Effector CD4-positive, alpha-beta T cell (primary cell): ENCODE data around the gene SPATS2.
"Not testable (repeated sequence)": the region's sequence is repeated elsewhere in the genome, so short reads cannot be mapped to it uniquely, and the experiment has no call there.

Experiments
- DNase-seq: peaks from one replicate; pipeline ENCODE4 v3.0.0-alpha.2; 2020

The SPATS2 gene

DNA sequence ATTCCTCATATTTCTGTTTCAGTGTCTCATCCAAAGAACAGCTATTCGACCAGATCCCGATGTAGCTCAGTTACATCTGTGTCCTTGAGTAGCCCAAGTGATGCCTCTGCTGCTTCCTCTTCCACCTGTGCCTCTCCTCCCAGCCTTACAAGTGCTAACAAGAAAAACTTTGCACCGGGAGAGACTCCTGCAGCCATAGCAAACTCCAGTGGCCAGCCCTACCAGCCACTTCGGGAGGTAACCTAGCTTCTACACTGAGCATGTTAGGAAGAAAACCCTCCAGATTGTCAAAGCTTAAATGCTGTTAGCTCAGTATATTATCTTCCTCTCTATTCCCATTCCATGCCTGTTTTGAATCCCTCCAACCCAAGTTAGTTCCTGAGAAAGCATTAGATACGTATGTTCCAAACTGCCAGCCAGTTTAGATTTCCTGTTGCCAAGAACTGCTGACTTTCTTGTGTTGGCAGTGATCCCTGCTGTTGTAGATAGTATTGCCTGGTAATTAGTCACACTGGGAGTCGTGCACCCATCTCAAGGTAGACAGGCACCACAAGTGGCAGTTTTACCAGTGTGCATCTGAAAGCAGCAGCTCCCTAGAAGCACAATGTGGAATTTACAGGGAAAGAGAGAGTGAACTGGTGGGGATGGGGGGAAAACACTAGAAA is 157.5 kb downstream of the SPATS2 start:
- DNase-seq: no peak

DNA sequence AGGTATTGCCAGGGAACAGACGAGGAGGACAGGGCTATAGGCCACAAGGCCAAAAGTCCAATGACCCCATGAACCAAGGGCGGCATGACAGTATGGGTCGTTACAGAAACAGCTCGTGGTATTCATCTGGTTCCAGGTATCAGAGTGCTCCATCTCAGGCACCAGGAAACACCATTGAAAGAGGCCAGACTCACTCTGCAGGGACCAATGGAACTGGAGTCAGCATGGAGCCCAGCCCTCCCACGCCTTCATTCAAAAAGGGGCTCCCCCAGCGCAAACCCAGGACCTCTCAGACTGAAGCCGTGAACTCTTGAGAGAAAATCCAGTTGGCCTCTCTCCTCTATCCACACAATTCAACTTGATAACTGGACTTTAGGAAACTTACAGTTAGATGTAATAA is 158.7 kb downstream of the SPATS2 start:
- DNase-seq: no peak

DNA sequence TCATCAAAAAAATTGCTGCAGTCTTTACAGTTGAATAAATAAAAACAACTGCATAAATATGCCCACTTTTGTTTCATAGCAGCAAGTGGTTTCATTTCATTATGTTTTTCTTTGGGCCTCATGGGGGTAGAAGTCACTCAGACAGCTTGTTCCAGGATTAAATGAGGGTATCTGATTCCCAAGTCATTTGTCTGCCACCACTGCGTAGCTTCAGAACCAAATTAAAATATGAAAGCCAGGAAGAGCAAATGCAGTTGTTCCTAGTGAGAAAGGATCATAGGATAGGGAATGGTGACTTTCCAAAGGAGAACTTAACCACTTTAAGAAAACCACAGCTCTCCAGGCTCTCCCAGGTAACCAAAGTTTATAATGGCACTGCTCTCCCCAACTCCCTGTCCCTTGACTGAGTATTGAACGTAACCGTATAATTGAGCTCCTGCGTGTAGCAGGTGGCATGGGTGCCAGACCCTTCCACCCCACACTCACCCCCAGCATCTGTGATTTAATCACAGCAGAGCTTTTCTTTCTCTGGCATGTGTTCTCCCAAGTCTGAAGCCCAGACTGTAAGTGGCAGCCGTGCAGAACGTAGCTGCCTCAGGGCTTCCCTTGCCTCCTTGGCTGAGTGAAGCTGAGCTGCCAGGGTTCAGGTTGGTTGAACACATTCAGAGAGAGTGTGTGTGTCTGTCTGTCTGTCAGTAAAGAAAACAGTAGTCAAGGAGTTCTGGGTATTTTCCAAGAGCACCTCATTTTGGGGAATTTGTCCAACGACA is 160.3 kb downstream of the SPATS2 start:
- no peak for DNase-seq

DNA sequence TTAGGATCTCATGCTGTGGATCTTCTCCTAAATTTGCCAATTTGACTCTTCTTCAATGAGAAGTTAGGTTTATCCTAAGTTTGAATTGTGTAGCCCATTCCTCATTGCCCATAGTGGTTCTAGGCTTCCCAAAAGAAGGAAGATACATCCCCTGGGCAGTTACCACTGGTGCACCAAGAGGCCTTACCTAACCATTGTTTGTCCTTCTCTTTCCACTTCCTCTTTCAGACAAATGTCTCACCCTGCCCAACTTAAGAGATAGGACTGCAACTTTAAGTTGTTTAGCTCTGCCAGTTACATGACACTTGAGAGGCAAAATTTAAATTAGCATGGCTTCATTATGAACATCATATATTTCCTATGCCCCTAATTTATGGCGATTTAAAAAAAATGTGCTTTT is 162.2 kb downstream of the SPATS2 start:
- no peak for DNase-seq

DNA sequence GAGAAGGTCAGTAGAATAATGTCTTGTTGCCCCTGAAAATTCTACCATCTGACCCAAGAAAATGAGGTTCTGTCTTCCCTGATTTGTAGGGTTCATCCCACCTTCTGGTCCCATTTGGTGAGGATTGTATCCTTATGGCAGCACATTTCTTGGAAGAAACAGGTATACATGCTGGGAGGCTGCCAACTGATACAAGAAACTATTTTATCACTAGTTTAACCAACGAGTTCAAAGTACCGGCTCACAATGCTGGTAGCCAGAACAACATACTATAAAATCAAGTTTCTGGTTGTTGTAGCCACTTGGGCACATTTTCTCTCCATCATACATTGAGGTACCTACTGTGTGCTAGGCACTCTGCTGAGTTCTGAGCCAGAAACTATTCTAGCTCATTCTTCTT is 164.5 kb downstream of the SPATS2 start:
- DNase-seq: no peak

DNA sequence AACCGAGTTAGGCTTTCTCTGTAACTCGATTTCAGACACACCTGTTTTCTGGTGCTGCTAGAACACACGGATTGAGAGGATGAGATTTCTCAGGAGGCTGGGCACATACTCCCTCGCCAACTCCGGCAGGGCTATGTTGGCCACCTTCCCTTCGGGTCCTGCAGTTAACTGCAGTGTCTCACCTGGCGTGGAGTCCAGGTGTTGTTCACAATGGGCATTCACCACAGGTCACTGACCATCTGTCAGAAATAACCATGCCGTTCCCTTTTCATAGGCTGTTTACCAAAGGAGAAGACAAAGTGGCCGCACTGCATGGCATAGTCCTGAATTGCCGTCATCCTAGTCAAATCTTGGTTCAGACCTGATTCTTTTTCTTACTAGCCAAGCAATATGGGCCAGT is 166.1 kb downstream of the SPATS2 start:
- DNase-seq: no peak

DNA sequence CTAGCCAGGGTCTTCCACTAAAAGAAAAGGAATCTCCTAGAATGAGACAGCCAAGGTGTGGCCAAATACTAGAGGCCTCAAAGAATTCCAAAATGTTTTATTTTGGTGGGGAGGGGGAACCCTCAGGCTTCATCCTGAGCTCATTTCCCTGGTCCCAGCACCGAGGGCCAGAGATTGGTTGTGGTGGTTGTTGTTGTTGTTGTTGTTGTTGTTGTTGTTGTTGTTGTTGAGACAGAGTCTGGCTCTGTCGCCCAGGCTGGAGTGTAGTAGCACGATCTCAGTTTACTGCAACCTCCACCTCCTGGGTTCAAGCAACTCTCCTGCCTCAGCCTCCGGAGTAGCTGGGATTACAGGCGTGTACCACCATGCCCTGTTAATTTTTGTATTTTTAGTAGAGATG is 166.9 kb downstream of the SPATS2 start:
- not testable (repeated sequence) for DNase-seq

DNA sequence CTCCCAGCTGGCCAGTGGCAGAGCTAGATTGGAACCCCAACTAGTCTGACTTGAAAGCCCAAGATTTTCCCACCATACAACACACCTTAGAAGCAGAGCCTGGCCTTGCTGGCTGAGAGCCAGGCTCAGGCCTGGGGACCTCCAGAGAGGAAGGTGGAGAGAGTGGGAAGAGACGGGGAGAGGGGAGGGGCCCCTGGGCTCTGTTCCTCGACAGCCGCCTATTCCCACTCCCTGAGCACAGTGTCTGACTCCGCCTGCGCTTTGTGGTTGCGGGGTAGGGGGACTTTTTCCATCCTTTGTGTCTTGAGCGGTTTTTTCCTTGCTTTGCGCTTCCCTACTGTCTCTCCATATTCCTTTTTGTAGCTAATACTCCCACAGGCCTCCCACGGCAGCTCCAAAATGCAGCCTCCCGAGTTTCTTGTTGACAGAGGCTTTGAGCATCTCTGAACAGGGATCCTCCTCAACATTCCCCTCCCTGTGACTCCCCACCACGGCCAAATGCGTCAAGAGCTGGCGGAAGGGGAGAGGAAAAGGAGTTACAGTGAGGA is 167.5 kb downstream of the SPATS2 start:
- DNase-seq: no peak

DNA sequence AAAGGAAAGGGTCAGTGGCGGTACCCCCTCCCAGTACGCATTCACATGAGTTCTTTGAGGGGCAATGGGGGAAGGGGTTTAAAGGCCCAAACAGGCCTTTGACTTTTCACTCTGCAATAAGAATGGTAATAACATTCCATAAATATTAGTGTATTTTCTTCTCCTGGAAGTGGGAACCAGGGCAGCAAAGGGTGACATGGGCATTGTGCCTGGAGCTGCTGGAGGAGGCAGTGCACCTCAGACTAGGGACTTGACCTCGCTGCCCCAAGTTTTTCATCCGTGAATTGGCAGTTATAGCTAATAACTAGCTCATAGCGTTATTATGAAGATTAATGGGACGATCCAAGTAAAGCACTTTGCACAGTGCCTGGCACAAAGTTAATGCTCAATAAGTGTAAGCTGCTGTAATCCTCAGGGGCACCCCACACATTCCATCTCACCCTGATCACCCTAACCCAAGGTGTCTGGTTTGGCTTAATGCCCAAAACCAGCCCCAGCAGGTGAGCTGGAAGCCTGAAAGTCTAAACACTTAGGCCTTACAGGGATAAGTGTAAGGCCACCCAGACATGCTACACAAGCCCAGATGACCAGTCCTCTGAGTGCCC is 168.8 kb downstream of the SPATS2 start:
- DNase-seq: no peak

DNA sequence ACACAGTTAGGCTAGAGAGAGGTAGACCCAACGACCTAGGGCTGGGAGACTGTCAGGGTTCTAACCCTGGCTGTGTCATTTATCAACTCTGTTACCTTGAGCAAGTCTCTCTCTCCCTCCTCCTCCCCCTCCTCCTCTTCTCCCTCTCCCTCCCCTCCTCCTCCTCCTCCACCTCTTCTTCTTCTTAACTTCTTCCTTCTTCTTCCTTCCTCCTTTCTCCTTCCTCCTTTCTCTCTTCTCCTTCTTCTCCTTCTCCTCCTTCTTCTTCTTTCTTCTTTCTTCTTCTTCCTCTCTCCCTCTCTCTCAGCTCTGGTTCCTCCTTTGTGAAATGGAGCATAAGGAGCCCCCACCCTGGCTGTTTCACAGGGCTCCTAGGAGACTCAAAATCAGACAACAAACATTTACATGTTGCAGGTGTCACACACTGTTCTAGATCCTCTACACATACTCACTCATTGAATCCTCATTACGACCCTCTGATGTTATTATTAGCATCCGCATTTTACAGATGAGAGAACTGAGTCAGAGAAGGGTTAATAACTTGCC is 169.3 kb downstream of the SPATS2 start:
- DNase-seq: no peak

DNA sequence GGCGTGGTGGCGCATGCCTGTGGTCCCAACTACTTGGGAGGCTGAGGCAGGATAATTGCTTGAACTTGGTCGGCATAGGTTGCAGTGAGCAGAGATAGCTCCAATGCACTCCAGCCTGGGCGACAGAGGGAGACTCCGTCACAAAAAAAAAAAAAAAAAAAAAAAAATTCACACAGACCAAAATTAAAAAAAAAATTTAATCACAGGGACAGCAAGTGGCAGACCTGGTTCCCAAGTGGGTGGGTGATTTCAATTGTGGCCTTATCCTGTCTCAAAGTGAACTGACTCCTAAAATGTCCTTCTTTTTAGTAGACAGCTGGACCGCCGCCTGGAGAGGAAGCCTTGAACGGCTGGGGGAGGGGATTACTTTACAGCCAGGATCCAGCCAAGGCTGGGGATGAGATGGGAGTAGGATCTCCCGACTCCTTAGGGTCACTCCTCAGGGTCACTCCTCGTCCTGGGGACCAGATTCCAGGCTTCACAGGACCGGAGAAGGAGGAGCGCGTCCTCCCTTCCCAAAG is 170.0 kb downstream of the SPATS2 start:
- DNase-seq: no peak

DNA sequence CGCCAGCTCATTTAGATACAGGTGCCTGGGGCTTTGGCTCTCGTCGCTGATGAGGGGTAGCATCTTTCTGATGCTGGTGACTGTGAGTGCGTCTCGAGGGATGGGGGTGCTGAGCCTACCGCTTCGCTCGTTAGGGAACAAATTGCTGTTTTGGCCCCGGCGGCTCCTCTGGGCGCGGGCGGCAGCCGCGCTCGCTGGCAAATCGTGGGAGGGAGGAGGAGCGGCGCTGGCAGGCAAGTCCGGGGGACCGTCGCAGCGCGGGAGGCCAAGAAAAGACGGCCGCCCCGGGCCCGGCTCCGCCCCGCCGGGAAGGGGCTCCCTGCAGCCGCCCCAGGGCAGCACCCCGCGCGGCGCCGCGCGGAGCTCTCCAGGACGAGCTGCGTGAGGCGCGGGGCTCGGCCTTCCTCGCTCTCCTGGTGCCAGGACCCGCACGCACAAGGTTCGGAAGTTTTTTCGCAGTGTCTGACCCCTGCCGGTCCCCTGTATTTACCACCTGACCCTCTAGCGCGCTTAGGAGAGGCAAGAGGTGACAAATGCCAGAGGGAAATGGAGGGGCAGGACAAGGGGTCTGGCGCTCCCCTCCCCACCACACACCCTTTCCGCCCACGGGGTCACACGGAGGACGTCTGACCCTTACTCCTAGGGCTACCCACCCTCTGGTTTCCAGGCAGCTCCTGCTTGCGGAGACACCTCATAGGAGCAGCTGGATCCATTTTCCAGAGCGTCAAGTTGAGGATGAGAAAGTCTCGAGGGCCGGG is 170.7 kb downstream of the SPATS2 start:
- no peak for DNase-seq

DNA sequence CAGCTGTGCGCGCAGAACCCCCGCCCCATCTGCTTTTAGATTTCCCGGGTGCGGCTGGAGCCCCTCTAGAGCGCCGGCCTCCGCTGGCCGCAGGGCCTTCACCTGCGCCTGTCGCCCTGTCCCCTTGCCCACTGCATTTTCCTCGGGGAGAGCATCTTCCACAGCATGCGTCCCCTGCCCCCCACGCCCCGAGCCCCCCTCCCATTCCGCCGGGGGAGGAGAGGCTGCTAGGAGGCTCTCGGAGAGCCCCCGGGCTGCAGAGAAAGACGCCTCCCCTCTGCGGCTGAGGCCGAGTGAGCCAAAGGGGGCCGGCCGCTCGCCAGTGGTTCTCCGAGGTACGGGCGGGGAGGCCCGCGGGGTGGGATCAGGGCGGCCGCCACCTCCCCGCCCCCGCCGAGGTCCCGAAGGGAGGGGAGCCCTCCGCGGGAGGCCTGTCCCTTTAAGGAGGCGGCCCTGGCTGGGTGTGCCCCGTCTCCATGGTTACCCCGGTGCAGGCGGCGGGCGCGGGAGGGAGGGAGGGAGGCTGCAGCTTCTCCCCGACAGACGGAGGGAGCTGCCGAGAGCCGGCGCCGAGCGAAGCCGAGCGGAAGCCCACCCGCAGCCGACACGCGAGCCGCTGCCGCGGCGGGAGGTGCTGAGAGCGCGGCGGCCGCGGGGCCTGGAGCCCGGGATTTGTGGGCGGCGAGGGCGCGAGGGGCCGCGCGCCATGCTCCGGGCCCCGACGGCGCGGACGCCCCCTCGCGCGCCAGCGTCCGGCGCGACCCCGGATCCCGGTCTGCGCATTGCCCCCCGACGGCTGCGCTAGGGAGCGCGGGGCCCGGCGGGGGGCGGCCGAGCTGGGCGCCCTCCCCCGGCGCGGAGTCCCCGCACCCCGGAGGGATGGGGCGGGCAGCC is 171.5 kb downstream of the SPATS2 start, which contains the start of gene KCNH3:
TSS of gene KCNH3 (plus strand) at position 521 of the 894 bp plus-strand sequence. CDS start 387 bp downstream, outside the sequence.
- DNase-seq: peak; percentile 87

DNA sequence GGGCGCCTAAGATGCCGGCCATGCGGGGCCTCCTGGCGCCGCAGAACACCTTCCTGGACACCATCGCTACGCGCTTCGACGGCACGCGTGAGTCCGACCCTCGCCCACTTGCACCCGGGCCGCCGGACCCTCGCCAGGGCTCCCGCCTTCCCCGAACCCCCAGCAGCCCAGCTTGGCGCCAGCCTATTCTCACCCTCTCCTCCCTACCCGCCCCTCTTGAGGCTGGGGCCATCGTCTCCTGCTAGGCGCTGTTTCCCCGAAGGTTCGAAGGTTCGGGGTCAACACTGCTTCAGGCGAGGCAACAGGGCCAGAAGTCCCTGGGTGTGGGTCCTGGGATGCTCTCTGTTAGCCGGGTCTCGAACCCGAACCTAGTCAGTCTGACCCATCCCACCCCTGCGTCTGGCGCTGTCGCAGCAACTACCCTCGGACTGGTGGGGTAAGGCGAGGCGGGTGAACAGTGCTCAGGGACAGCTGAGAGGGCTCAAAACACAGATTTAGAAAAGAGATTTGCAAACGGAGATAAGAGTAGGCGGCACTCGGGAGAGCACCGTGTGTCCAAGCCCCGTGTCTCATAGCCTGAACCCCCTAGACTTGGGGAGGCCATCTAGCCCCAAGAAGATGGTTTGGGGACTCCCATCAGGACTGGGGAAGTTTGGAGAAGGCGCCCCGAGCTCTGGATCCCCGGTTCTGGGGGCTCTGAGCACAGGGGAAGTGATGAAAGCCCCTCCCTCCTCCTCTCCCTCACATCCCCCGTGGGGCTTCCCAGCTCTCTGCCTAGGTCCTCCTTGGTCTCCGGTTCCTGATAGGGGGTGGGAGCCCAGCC is 172.4 kb downstream of the SPATS2 start:
- no peak for DNase-seq

DNA sequence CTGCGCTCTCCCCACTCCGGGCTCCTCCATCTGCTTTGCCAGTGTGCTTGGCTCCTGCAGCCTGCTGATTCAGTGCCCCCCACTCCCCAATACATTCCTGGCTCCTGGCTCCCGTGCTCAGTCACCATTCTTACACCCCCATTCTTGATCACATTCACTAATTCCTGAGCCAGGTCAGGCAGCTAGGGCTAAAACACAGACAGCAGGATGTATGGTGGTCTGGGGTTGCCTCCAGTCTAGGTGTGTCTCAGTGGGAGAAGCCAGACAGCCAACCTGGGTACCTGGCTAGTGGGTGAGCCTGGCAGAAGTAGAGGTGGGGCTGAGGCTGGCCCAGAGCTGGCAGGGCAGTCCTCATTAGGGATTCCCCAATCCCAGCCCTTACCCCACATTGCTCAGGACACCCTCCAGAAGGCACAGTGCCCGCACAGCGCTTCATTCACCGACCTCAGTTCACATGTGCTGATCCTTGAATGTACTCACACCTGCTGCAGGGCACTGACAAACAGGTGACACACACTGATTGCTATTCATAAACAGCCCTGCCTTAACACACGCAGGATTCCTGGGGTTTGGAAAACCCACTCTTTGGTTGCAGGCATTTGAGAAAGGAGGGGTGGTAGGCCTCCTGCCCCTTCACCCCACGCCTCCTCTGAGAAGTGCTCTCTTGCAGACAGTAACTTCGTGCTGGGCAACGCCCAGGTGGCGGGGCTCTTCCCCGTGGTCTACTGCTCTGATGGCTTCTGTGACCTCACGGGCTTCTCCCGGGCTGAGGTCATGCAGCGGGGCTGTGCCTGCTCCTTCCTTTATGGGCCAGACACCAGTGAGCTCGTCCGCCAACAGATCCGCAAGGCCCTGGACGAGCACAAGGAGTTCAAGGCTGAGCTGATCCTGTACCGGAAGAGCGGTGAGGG is 173.2 kb downstream of the SPATS2 start:
- DNase-seq: no peak

DNA sequence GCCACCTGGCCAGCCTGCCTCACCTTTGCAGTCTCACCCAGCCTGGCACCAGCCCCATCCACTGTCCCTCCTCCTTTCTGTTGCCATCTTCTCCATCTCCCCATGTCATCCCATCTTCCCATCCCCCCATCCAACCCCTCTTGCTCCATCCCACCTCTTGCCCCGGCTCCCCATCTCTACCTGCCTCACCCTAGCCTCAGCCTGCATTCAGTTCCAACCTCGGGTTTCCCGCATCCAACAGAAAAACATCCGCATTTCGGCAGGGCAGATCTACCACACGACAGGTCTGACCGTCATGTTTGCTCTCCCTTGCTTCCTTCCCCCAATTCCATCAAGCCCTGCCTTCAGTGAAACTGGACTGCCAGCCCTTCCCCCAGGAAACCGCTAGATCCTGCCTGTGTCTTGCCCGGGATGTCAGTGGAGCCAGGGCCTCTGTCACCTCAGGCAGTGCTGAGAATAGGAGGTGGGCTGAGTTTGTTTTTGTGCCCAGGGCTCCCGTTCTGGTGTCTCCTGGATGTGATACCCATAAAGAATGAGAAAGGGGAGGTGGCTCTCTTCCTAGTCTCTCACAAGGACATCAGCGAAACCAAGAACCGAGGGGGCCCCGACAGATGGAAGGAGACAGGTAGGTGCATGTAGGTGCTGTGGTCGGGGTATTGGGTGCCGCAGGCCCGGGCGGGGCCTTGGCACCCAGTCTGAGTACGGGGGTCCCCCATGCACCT is 174.0 kb downstream of the SPATS2 start:
- DNase-seq: no peak

DNA sequence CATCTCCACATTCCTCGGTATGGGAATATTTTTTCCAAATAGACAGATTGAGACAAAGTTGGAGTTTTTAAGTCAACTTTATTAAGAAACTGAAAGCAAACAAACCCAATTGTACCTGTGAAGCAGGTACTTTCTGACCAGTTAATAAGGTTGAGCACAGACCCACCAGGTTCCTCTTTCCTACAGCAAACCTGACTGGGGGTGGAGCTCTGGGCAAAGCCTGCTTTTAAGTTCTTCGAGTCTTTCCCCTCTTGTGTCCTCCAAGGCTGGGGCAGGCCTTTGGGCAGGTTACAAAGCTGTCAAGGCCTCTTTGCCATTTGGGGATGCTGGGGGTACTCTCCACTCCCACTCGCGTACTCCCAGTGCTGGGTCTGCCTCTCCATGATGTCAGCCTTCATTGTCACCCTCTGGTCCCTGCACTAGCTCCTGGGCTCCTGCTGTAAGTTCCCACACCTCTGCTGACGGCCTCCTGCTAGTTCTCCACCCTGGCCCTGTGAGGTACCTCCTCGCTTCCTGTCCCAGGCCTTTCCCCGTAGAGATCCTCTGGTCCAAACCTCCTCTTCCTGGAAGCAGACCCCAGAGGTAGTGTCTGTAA is 174.7 kb downstream of the SPATS2 start:
- no peak for DNase-seq

DNA sequence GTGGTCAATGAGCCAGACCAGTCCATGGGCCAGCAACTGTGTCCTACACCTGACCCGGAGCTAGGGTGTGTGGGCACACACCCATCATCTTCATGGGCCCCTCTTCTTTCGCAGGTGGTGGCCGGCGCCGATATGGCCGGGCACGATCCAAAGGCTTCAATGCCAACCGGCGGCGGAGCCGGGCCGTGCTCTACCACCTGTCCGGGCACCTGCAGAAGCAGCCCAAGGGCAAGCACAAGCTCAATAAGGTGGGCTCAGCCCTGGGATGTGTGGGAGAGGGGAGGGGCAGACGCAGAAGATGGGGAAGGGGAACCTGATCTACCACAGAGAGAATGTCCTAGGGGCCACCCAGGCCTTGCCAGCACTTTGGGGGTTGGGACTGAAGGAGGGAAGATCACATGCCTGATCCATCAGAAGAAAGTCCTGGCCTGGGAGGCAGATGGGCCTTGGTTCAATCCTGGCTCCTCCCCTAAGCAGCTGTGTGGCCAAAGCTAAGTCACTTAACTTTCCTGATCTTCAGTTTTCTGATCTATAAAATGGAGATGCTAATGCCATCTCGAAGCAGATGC is 175.4 kb downstream of the SPATS2 start:
- DNase-seq: no peak
